D341Med (cell line): ENCODE data around the gene CACNG8.
A peak's percentile ranks its signal among the peaks of the same experiment; 100 is the strongest.
"Not testable (repeated sequence)": the region's sequence is repeated elsewhere in the genome, so short reads cannot be mapped to it uniquely, and the experiment has no call there.

Source experiments
- DNase-seq: peaks from one replicate; pipeline ENCODE4 v3.0.0; 2012; ENCODE audit warnings: low spot score

CACNG8 gene

DNA sequence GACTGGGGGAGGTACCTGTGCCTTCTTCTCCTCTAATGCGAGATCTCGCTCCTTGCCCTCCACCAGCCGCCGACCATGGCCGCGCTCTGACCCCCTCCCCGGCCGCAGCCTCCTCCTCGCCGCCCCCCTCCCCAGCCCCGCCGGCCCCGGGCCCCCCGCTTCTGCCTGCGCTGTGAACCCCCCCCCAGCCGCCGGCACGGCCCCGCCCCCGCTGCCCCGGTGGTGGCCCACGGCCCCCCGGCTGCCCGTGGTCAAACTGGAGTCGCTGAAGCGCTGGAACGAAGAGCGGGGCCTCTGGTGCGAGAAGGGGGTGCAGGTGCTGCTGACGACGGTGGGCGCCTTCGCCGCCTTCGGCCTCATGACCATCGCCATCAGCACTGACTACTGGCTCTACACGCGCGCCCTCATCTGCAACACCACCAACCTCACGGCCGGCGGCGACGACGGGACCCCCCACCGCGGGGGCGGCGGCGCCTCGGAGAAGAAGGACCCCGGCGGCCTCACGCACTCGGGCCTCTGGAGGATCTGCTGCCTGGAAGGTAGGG, at the start of gene CACNG8:
Gene CACNG8, plus strand, starts transcription at position 51 of the 545 bp plus-strand sequence.
- DNase-seq = peak; percentile 64

DNA sequence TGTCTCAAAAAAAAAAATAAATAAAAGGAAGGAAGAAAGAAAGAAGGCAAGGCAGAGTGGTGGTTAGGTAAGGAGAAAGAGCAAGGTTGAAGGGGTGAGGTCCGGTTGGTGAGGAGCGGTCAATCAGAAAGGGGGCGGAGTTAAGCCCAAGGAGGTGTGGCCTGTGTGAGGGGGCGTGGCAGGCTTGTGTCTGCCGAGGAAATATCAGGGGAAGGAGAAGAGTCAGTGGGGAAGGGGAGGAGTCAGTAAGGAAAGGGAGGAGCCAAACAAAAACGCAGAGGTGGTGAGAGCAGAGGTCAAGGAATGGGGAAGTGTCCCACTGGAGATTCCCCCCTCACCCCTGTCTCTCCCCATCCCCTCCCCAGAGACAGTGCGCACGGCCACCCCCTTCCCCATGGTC, 47.7 kb upstream of the CACNG8 start:
- DNase-seq = peak; percentile 17

DNA sequence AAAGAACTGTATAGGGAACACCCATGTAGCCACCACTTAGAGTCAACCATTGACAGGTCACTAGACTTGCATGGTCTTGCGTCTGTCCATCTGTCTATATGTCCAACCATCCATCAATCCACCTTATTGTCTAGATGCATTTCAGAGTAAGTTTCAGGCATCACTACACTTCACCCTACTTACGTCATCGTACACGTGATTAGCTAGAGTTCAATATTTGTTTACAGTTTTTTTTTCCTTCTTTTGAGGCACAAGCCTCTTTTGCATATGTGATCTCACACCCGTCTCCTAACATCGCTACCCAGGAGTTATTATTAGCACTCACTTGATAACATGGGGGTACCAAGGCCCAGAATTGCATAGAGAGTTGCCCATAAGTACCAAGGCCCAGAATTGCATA, 46.7 kb upstream of the CACNG8 start:
- no peak for DNase-seq

DNA sequence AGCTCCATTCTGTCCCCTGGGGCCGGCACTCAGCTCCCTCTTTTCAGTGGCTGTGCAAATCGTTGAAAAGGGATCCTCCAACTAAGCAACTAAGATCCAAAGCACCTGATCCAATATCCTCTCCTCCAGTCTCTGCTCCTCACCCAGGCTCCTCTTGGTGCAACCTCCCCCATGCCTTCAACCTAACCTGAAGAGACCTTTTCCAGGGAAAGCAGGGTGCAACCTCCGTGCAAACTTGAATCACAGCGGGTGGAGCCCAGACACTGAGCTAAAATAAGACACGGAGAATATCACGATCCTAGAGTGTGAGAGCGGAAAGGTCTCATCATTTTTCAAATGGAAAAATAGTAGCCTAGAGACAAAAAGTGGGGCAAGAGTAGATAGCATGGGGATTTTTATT, 45.4 kb upstream of the CACNG8 start:
- DNase-seq = peak; percentile 14

DNA sequence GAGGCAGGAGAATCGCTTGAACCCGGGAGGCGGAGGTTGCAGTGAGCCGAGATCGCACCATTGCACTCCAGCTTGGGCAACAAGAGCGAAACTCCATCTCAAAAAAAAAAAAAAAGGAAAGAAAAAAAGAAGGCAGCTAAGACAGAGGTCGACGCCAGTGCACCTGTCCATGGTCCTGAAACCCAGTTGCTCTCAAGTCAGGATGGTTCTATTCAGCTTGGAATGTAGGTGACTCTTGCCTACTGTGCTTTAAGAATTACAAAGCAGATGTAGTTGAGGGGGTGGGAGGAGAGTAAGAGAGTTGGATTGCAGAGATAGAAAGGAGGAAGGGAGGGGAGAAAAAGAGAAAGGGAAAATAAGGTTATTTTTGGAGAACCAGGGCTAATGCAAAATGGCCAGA, 35.0 kb upstream of the CACNG8 start:
- DNase-seq = no peak

DNA sequence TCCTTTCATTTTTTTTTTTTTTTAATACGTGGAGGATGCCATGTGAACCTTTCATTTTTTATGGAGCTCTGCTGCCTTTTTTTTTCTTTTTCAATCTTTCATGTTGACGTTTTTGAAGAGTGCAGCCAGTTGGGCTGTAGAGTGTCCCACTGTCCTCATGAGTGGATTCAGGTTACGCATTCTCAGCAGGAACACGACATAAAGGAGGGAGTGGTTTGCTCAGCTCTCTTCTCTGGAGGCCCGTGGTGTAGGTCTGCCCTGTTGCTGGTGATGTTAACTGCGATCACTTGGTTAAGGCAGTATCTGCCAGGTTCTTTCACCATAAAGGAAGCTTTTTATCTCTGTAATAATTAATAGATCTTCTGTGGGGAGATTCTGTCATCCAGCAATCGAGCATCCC, 26.7 kb upstream of the CACNG8 start:
- no peak for DNase-seq

DNA sequence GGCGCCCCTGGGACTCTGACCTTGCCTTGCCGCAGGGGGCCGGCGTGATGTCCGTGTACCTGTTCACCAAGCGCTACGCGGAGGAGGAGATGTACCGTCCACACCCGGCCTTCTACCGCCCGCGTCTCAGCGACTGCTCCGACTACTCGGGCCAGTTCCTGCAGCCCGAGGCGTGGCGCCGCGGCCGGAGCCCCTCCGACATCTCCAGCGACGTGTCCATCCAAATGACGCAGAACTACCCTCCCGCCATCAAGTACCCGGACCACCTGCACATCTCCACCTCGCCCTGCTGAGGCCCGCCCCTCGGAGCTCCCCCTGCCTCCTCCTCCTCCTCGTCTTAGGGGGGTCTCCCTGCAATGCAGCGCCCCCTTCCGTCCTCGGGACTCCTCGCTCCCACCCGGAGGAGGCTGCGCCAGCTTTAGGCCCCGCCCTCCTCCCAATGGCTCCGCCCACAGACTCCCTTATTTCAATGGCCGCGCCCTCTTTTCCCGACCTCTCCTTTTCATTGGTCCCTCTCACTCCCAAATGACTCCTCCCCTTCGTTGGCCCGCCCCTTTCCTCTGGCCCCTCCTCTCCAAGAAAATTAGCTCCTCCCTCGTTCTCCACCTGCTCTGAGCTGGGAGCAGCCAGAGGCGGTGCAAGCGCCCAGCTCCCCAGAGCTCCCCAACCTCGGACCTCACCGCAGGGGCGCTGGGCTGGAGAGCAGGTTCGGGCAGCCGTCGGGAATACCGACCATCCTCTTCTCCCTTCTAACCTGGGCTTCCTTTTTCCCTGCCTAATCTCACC, 20.5 kb upstream of the CACNG8 start:
- DNase-seq = no peak

DNA sequence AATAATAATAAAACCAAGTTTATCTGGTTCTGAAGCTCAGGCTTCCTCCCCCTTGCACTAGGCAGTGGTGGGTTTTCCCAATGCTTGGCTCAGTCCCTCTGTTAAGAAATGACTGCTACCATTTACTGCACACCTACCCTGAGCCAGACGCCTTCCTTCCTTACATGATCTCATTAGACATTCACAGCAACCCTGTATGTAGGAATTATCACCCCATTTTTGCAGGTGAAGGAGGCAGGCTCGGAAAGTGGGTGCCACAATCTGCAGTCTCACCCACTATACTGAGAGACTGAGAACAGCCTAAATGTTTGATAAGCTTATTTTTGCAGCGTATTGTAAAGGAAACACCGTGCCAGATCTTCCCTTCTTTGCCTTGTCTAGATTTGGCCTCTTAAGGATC, 18.3 kb upstream of the CACNG8 start:
- DNase-seq = no peak

DNA sequence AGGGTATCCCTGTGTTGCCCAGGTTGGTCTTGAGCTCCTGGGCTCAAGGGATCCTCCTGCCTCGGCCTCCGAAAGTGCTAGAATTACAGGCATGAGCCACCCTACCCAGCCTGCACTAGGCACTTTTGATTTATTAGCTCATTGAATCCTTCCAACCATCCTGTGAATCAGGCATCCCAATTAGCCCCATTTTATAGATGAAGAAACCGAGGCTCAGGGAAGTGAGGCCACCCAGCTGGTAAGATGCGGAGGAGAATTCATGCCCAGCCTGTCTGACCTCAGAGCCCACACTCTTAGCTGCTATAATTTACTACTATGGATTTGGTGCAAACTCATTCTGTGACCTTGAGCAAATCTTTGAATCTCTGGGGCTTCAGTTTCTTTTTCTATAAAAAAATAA, 17.8 kb upstream of the CACNG8 start:
- DNase-seq = no peak

DNA sequence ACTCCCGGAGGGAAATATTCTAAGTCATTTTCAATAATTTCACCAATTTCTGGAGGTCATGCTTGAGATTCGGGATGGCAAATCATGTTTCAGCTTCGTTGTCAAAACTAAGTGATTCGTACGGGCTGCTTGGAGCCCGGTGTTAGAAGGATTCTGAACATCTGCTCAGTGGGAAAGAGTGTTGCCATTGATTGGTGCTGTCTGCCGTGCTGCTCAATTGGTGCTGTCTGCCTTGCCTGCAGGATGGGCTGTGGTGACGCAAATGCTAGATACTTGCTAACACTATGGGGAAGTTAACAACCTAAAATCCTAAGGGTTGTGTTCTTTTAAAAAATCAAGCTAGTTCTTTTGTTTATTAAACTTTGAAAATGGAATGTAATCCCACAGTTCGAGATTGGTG, 17.3 kb upstream of the CACNG8 start:
- DNase-seq = no peak

DNA sequence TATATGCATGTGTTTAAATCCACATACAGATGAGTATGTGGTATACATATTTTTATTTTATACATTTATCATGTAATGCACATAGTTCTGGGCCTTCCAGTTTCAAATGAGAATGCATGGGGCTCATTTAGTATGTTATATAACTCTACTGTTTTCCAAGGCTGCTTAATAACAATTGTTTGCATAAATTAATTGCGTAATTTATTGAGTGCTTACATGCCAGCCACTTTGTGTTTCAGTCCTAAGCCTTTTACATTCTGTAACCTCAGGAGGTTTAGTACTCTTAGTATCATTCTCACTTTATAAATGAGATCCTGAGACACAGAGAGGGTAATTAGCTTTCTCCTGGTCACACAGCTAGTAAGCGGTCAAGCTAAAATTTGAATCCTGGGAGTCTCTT, 16.7 kb upstream of the CACNG8 start:
- DNase-seq = no peak

DNA sequence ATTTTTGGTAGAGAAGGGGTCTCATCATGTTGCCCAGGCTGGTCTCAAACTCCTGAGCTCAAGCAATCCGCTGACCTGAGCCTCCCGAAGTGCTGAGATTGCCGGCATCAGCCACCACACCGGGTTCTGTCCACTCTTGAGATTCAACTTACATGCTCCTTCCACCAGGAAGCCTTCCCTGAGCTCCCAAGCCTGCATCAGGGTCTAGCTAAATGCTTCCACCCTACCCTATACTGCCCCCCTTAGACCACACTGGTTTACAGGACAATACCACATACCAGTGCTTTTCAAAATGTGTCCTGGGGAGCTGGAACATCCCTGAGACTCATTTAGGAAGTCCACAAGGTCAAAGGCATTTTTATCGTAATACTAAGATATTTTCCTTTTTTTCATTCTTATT, 15.1 kb upstream of the CACNG8 start:
- no peak for DNase-seq

DNA sequence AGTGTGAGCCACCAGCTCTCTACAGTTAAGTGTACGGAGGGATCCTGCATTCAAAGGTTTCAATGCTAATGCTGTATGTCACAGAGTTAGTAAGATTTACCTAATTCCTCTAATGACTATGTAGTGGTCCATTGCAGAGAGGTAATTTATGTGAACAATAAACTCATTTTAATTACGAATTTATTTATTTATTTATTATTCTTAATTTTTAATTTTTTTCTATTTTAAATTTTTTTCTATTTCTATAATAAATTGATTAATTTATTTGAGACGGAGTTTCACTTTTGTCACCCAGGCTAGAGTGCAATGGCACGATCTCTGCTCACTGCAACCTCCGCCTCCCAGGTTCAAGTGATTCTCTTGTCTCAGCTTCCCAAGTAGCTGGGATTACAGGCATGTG, 14.1 kb upstream of the CACNG8 start:
- DNase-seq = not testable (repeated sequence)

DNA sequence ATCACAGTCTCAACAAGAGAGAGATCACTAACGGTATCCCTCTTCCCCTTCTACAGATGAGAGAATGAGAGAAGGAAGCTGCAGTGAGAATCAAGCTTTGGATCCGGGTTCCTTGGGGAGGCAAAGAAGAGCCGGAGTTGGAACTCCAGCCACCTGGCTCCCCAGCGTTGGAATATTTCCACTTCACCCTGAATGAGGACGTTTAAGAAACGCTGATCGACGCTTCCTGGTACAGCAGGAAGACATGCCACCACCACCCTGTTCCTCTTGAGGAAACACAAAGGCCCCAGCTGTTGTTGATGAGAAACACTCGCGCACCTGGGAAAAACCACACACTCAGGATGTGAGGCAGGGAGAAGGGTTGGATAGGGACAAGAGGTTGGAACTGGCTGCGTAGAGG, 11.3 kb upstream of the CACNG8 start:
- no peak for DNase-seq

DNA sequence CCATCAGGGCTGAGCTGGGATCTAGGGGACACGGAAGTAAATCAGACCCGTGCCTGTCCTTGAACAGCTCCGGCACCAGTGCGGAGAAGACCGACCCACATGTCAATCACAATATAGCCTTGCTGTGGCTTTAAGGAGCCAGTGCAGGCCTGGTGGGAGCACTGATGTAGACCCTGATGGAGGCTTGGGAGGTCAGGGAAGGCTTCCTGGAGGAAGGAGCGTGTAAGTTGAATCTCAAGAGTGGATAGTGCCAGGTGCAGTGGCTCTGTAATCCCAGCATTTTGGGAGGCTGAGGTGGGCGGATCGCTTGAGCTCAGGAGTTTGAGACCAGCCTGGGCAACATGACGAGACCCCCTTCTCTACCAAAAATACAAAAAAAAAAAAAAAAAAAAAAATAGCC, 10.8 kb upstream of the CACNG8 start:
- DNase-seq = no peak

DNA sequence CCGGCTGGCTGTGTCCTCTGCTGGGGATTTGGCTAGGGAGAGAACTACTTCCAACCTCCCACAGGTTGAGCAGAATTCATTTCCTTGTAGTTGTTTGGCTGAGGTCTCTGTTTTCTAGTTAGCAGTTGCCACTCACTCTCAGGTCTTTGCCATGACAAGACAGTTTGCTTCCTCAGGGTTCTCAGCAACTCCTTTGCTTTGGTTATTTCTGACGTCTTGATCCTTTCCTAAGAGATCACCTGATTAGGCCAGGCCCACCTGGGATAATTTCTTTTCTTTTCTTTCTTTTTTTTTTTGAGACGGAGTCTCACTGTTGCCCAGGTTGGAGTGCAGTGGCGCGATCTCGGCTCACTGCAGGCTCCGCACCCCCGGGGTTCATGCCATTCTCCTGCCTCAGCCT, 9.4 kb upstream of the CACNG8 start:
- DNase-seq = no peak

DNA sequence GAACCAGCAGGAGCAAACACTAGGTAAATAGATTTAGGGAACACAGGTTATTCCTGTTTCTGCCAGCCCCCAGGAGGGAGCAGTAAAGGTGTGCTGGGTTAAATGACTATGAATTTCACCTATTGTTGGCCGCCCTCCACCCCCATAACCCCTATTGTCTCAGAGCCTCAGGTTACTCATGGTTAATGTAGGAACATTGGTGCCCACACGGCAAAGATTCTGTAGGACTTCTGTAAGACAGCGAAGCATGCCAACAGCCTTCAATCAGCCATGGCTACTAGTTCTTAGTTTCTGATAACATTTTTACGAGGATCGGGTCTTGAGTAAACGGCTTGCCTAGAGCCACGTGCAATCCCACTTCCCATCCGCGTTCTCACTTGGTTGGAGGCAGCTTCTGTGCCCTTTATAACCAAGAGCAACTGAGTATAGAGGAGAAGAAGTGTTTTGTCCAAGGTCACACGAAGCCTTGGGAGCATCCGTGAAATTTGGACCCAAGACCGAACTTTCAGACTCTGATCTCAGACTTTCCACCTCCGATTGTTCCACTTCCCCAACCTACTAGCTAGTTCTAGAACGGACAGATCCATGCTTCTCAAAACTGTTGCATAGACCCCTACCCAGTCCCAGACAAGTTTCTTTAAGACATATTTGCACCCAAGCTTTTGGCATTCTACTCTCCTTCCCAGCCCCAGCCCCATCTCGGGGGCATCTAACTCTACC, 5.1 kb upstream of the CACNG8 start:
- DNase-seq = no peak

DNA sequence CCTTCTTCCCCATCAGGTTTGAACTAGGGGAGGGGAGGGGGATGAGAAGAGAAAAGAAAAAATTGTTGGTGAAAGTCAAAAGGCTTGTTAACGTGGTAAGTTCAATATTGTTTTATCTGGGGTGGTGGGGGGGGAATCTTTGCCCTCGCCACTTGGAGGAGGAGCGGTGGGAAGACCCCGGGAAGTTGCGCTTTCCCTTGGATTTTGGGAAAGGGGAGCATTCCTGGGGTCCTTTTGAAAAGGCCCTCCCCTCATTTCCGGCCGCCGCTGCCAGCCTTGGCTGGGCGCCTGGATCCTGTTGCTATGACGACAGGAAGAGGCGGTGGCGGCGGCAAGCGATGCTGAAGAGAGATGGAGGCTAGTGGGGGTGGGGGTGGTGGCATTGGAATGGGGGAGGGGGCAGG, 4.6 kb upstream of the CACNG8 start:
- DNase-seq = no peak

DNA sequence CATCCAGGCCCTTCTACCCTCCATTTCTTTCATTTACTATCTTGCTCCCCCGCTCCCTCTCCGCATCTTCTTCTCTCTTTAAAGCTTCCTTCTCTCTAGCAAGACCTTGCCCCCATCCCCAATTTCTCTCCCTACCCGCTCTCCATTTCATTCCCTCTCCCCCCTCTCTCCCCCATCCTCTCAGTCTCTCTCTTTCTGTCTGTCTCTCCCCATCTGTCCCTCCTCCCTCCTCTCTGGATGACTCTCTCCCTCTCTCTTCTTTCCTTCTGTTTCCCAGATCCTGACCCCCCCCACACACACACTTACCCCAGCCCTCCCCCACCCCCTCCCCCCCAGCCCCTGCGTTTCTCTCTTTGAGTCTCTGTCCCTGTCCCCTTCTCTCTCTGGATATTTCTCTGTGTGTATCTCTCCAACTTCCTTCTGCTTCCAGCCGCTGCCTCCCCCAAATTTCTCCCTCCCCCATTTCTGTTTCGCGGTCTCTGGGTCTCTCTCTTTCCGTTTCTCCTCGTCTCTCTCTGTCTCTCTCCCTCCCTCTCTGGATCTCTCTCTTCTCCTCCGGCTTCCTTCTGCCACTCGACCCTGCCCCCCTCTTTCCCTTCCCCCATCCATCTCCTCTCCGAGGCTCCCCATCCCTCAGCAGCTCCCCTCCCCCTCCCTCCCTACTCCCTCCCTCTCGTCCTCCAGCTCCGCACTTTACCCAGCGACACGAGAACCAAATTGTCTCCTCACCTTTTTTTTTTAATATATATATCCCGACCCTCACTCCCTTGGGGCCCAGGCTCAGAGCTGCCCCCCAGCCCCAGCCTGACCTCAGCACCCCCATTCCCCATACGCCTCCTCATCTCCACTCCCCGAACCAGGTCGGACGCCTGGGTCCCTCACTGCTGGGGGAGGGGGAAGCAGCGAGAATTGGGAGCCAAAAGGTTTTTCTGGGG, 3.6 kb upstream of the CACNG8 start:
- DNase-seq = no peak

DNA sequence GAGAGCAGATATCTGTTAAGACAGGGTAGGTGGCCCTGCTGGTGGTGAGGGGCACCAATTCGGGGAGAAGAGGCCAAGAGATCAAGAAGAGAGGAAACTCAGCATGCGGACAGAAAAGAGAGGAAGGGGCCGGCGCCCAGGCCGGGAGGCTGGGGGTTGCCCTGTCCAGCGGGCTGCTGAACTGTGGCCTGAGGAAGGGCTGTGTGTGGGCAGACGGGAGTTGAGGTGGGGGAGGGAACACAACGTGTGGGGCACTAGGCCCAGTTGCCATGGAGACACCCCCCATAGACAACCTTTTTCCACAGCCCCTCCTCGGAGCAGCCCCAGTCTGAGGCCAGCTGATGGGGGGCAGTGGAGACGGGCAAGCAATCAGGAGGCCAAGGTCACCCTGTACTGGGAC, 2.5 kb upstream of the CACNG8 start:
- no peak for DNase-seq

DNA sequence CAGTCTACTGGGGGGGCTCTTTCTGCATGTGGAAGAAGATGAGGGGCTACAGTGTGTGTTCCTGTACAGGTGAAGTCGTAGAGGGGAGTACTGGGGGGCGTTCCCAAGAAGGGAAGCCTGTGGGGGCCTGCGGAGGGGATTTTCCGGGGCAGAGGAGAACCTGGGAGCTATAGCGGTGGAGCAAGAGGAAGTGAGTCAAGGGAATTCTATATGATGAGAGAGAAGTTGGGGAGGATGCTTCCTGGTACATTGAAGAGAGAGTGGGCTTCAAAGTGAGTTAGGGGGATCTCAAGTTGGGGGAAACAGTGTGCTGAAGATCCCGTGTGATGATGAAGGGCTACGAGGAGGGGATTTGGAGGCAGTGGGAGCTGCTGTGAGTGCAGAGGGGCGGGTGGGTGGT, 1.9 kb upstream of the CACNG8 start:
- DNase-seq = no peak
